ENCODE results near the gene SRGAP3.

Gene SRGAP3

DNA sequence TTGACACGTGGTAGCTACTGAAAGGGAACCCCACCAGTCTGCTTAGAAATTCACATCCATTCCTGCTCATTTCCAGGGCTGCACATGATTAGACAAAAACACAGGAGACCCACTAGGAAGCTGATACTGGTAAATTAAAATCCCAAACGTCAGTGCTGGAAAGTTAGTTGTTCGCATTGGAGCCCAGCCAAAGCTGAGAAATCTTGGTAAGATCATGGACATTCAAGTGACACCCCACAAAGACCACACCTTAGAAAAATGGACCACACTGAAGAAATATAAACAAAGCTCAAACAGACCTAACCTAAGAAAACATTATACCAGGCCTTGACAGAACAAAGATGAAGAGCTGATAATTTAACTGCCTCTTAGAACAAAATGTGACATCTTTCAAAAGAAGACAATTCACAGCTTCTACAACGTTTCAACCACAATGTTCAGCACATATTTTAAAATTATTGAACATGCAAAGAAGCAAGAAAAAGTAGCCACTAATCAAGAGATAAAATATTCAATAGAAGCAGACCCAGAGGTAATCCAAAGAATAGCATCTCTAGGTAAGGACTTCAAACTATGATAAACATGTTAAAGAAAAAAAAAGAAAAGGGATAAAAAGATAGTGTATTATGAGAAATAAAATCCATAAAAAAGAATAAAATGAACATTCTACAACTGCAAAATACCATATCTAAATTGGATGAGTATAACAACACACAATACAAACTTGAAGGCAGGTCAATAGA is 306.5 kb downstream of the SRGAP3 start:
- no peak overlapping the region for H3K4me3 ChIP-seq (ENCODE audit: low read length)
- no peak overlapping the region for H3K27ac ChIP-seq (ENCODE audit: low read length)
- no peak overlapping the region for H3K9ac ChIP-seq (ENCODE audit: low read length)
- no peak overlapping the region for H2AFZ ChIP-seq (ENCODE audit: low read depth, low read length)
- no peaks in the 10 kb centered on the region for H3K27me3 ChIP-seq (ENCODE audit: low read depth, low read length)
- peaks cover 73% of the 10 kb centered on the region for H3K36me3 ChIP-seq (replicated peaks; ENCODE audit: low read depth, low read length)
- no peak for TF ChIP-seq EZH2phosphoT487 (IDR thresholded peaks at IDR 0.05; ENCODE audit: low read depth)
- TF ChIP-seq, protein P1, sequence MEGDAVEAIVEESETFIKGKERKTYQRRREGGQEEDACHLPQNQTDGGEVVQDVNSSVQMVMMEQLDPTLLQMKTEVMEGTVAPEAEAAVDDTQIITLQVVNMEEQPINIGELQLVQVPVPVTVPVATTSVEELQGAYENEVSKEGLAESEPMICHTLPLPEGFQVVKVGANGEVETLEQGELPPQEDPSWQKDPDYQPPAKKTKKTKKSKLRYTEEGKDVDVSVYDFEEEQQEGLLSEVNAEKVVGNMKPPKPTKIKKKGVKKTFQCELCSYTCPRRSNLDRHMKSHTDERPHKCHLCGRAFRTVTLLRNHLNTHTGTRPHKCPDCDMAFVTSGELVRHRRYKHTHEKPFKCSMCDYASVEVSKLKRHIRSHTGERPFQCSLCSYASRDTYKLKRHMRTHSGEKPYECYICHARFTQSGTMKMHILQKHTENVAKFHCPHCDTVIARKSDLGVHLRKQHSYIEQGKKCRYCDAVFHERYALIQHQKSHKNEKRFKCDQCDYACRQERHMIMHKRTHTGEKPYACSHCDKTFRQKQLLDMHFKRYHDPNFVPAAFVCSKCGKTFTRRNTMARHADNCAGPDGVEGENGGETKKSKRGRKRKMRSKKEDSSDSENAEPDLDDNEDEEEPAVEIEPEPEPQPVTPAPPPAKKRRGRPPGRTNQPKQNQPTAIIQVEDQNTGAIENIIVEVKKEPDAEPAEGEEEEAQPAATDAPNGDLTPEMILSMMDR (IDR thresholded peaks at IDR 0.05; ENCODE audit: low read depth, low read length), result no peak
- H3K79me2 ChIP-seq (ENCODE audit: low read length), result peaks cover 9% of the 10 kb centered on the region; the same call in 1 of the 2 replicates
- peaks cover 3% of the 10 kb centered on the region; the same call in 1 of the 2 replicates for H3K4me1 ChIP-seq (ENCODE audit: low read length)
- peaks cover 3% of the 10 kb centered on the region; the same call in 1 of the 2 replicates for H4K20me1 ChIP-seq (ENCODE audit: insufficient read depth, low read length)
- H3K9me3 ChIP-seq (ENCODE audit: insufficient read depth, low read length), result peaks cover 3% of the 10 kb centered on the region; the same call in 1 of the 2 replicates
- H3K4me2 ChIP-seq (ENCODE audit: low read length), result no peak overlapping the region

DNA sequence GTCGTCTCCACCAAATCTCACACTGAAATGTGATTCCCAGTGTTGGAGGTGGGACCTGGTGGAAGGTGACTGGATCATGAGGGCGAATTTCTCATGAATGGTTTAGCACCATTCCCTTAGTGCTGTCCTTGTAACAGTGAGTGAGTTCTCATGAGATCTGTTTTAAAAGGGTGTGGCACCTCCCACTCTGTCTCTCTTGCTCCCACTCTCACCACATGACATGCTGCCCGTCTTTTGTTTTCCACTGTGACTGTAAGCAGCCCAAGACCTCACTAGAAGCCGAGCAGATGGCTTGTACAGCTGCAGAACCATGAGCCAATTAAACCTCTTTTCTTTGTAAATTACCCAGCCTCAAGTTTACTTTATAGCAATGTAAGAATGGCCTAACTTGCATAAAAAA is 307.3 kb downstream of the SRGAP3 start:
- Histone ChIP-seq H3K79me2 (ENCODE audit: low read length) (peaks cover 4% of the 10 kb centered on the region; the same call in 1 of the 2 replicates), H2AFZ (ENCODE audit: low read depth, low read length) (no peak overlapping the region), H3K27ac (ENCODE audit: low read length) (no peak overlapping the region), H4K20me1 (ENCODE audit: insufficient read depth, low read length) (peaks cover 3% of the 10 kb centered on the region; the same call in 1 of the 2 replicates), H3K4me3 (ENCODE audit: low read length) (no peak overlapping the region), H3K36me3 (replicated peaks; ENCODE audit: low read depth, low read length) (peaks cover 79% of the 10 kb centered on the region), H3K4me2 (ENCODE audit: low read length) (no peak overlapping the region), H3K9ac (ENCODE audit: low read length) (no peak overlapping the region), H3K9me3 (ENCODE audit: insufficient read depth, low read length) (peaks cover 3% of the 10 kb centered on the region; the same call in 1 of the 2 replicates), H3K4me1 (ENCODE audit: low read length) (no peaks in the 10 kb centered on the region), H3K27me3 (ENCODE audit: low read depth, low read length) (no peaks in the 10 kb centered on the region)
- no peak for TF ChIP-seq EZH2phosphoT487 (IDR thresholded peaks at IDR 0.05; ENCODE audit: low read depth)
- TF ChIP-seq, protein P1 (IDR thresholded peaks at IDR 0.05; ENCODE audit: low read depth, low read length), result no peak

DNA sequence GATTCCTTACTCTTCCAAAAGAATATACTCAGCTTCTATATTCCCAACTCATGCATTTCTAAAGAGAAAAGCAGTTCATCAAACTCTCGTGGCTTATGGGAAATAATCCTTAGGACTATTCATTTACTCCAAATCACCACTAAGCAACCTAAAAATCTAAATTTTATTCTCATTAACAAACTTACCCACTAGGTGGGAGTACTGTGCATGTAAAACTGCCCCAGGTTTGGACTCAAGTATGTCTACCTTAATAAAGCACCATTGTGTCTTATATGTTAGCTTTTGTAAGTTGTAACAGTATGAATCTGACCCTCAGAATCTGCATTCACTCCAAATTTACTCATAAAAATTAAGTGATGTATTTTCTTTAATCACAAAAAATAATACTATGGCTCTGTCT is 311.4 kb downstream of the SRGAP3 start:
- Histone ChIP-seq H3K4me1 (ENCODE audit: low read length) (no peaks in the 10 kb centered on the region), H3K4me3 (ENCODE audit: low read length) (no peak overlapping the region), H3K27me3 (ENCODE audit: low read depth, low read length) (no peaks in the 10 kb centered on the region), H3K79me2 (ENCODE audit: low read length) (no peaks in the 10 kb centered on the region; the same call in 1 of the 2 replicates), H3K9me3 (ENCODE audit: insufficient read depth, low read length) (no peaks in the 10 kb centered on the region), H3K27ac (ENCODE audit: low read length) (no peak overlapping the region), H3K4me2 (ENCODE audit: low read length) (no peak overlapping the region), H2AFZ (ENCODE audit: low read depth, low read length) (no peak overlapping the region), H4K20me1 (ENCODE audit: insufficient read depth, low read length) (no peaks in the 10 kb centered on the region), H3K9ac (ENCODE audit: low read length) (no peak overlapping the region), H3K36me3 (replicated peaks; ENCODE audit: low read depth, low read length) (peaks cover 59% of the 10 kb centered on the region)
- TF ChIP-seq EZH2phosphoT487 (IDR thresholded peaks at IDR 0.05; ENCODE audit: low read depth), result no peak
- TF ChIP-seq, protein P1 (IDR thresholded peaks at IDR 0.05; ENCODE audit: low read depth, low read length), result peak; percentile 44

DNA sequence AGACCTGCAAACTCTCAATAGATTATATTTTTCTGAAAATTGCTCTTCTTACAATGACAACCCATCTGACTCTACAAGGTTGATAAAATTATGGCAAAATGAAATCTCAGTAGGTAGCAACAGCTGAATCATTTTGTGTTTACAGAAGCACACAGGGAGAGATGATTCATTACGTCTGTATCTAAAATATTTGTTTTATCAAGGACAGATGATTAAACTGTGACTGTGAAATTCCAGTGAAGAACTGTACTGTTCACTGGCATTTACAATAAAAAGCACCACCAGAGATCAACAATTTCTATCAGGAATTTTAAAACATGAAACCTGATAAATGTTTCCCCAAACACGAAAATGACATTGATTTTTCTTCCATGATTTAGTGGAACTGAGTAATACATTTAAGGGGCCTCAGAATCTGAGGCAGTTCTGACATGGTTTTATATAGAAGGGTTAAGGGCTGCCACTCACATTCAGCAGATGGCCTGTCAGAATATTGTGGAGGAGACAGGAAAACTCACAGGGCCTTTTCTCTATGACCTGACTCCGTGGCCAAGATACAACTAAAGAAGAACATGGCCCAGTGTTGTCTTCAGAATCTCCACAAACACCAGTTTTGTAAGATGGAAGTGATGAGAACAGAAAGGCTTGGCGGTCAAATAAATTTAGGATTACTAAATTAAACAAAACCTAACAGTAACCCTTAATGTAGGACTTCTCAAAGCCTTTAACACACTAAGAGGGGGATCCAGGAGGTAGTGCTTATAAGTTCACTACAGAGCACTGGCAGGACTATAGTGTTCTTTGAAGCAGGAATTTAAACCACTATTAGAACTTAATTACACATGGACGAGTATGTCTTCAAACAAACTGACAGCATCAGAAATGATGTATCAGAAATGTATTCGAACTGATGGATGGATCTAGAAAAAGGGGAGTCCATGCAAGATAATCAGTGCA is 312.1 kb downstream of the SRGAP3 start:
- no peak overlapping the region for H3K9ac ChIP-seq (ENCODE audit: low read length)
- no peak overlapping the region for H3K4me2 ChIP-seq (ENCODE audit: low read length)
- H3K79me2 ChIP-seq (ENCODE audit: low read length), result no peaks in the 10 kb centered on the region; the same call in 1 of the 2 replicates
- H3K4me1 ChIP-seq (ENCODE audit: low read length), result no peaks in the 10 kb centered on the region
- H3K4me3 ChIP-seq (ENCODE audit: low read length), result no peak overlapping the region
- H3K27ac ChIP-seq (ENCODE audit: low read length), result no peak overlapping the region
- no peak for TF ChIP-seq EZH2phosphoT487 (IDR thresholded peaks at IDR 0.05; ENCODE audit: low read depth)
- TF ChIP-seq, protein P1 (IDR thresholded peaks at IDR 0.05; ENCODE audit: low read depth, low read length), result no peak
- H4K20me1 ChIP-seq (ENCODE audit: insufficient read depth, low read length), result no peaks in the 10 kb centered on the region
- peaks cover 53% of the 10 kb centered on the region for H3K36me3 ChIP-seq (replicated peaks; ENCODE audit: low read depth, low read length)
- H3K27me3 ChIP-seq (ENCODE audit: low read depth, low read length), result no peaks in the 10 kb centered on the region
- H3K9me3 ChIP-seq (ENCODE audit: insufficient read depth, low read length), result no peaks in the 10 kb centered on the region
- no peak overlapping the region for H2AFZ ChIP-seq (ENCODE audit: low read depth, low read length)

All from OCI-LY3 (cell line).